ENCODE data around the gene CDH8. TPM values are rescaled to one million over a fixed set of nuclear protein-coding genes. Genes with fewer than 3 reads are reported as not detected.

Gene CDH8
- polyA plus RNA-seq, 1 experiment: not detected

DNA sequence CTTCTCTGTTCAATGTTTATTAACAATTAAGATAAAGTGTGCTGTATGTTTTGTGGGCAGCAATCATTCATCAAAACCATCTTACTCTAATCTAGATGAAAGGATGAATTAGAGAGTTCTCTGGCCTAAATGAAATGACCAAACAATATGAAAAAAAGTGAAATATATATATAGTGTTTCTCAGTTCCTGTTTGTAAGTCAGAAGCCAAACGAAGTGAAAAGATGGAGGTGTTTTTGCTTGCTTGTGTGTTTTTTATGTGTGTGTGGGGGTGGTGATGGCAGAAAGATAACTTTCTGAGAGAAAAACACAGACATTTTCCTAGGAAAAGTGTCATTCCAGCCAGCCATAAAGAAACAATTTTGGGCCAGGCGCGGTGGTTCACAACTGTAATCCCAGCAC is 138.6 kb downstream of the CDH8 start:
- CTCF ChIA-PET: no interaction called here
- TF ChIP-seq, protein P1, sequence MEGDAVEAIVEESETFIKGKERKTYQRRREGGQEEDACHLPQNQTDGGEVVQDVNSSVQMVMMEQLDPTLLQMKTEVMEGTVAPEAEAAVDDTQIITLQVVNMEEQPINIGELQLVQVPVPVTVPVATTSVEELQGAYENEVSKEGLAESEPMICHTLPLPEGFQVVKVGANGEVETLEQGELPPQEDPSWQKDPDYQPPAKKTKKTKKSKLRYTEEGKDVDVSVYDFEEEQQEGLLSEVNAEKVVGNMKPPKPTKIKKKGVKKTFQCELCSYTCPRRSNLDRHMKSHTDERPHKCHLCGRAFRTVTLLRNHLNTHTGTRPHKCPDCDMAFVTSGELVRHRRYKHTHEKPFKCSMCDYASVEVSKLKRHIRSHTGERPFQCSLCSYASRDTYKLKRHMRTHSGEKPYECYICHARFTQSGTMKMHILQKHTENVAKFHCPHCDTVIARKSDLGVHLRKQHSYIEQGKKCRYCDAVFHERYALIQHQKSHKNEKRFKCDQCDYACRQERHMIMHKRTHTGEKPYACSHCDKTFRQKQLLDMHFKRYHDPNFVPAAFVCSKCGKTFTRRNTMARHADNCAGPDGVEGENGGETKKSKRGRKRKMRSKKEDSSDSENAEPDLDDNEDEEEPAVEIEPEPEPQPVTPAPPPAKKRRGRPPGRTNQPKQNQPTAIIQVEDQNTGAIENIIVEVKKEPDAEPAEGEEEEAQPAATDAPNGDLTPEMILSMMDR (IDR thresholded peaks at IDR 0.05; ENCODE audit: low read depth, low read length): no peak
- no peak overlapping the region for H3K4me3 ChIP-seq (ENCODE audit: low read depth, low read length)
- H3K9me3 ChIP-seq (ENCODE audit: control insufficient read depth, insufficient read depth, low read length): peaks cover 3% of the 10 kb centered on the region; the same call in 1 of the 2 replicates
- DNase-seq (ENCODE audit: low read depth, low spot score): no peak
- POLR2A ChIA-PET: no interaction called here
- H3K27me3 ChIP-seq (ENCODE audit: control insufficient read depth, insufficient read depth, low read length): no peaks in the 10 kb centered on the region
- no peak overlapping the region for H3K27ac ChIP-seq (ENCODE audit: low read depth, low read length)

DNA sequence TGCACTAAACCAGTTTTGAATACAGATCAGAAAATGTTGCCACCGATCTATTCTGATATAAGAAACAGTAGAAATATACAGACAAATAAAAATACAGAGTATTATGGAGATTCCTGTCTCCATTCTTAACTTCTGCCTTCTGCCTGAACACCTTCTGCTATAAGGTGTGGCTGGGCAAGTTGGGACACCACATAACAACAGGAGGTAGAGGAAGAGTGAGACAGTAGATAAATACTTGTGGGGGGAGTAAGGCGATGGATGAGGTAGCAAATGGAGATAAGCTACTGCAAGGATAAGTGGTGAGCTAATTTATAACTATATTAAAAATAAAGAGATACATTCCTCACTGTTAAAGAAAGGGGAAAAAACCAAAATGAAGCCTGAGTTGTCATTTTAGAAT is 143.7 kb downstream of the CDH8 start:
- ChIA-PET CTCF (no interaction called here), POLR2A (no interaction called here)
- no peak for DNase-seq (ENCODE audit: low read depth, low spot score)
- Histone ChIP-seq H3K27me3 (ENCODE audit: control insufficient read depth, insufficient read depth, low read length) (no peaks in the 10 kb centered on the region), H3K9me3 (ENCODE audit: control insufficient read depth, insufficient read depth, low read length) (peaks cover 3% of the 10 kb centered on the region; the same call in 1 of the 2 replicates), H3K4me3 (ENCODE audit: low read depth, low read length) (no peak overlapping the region), H3K27ac (ENCODE audit: low read depth, low read length) (no peak overlapping the region)
- TF ChIP-seq, protein P1 (IDR thresholded peaks at IDR 0.05; ENCODE audit: low read depth, low read length): no peak

GRCh38 chr16:61891460-61891859 is 144.8 kb downstream of the CDH8 start:
- ChIA-PET CTCF (no interaction called here), POLR2A (no interaction called here)
- TF ChIP-seq, protein P1 (IDR thresholded peaks at IDR 0.05; ENCODE audit: low read depth, low read length): no peak
- Histone ChIP-seq H3K27ac (ENCODE audit: low read depth, low read length) (no peak overlapping the region), H3K27me3 (ENCODE audit: control insufficient read depth, insufficient read depth, low read length) (no peaks in the 10 kb centered on the region), H3K9me3 (ENCODE audit: control insufficient read depth, insufficient read depth, low read length) (peaks cover 3% of the 10 kb centered on the region; the same call in 1 of the 2 replicates), H3K4me3 (ENCODE audit: low read depth, low read length) (no peak overlapping the region)
- no peak for DNase-seq (ENCODE audit: low read depth, low spot score)

DNA sequence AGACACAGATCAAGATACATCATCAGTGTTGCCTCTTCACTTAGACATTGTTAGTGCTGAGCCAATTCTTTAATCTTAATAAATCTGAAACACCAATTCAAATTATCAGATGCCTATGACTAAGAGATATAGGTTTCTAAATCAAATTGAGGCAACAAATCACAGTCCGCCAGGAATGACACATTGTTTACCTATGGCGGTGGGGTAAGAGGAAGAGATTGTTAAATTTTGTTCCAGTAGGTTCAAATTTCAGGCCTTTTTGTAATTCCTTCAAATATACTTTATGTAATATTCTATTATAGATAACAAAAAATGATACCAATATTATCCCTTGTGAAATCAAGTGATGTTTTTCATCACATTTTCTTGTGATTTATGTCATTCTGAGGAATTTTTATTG is 145.9 kb downstream of the CDH8 start:
- Histone ChIP-seq H3K27ac (ENCODE audit: low read depth, low read length) (no peak overlapping the region), H3K9me3 (ENCODE audit: control insufficient read depth, insufficient read depth, low read length) (no peaks in the 10 kb centered on the region; the same call in 1 of the 2 replicates), H3K27me3 (ENCODE audit: control insufficient read depth, insufficient read depth, low read length) (no peaks in the 10 kb centered on the region), H3K4me3 (ENCODE audit: low read depth, low read length) (no peak overlapping the region)
- TF ChIP-seq, protein P1 (IDR thresholded peaks at IDR 0.05; ENCODE audit: low read depth, low read length): no peak
- ChIA-PET CTCF (no interaction called here), POLR2A (no interaction called here)
- DNase-seq (ENCODE audit: low read depth, low spot score): no peak

DNA sequence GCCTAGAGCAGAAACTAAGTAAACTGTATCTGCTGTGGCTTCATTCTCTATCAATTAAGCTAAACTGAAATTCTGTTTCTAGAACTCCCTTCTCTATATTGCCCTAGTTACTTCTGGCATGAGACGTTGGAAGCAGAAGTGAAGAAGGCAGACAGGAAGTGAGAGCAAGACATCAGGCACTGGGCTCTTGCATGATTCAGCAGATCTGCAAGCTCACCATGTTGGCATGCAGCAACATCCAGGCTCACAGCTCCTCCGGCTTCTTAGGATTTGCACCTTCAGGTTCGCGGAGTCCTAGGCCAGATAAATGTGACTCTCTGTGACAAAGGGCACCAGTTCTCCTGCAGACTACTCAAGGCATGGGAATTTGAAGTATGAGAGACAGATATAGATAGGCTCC is 148.3 kb downstream of the CDH8 start:
- Histone ChIP-seq H3K4me3 (ENCODE audit: low read depth, low read length) (no peak overlapping the region), H3K9me3 (ENCODE audit: control insufficient read depth, insufficient read depth, low read length) (peaks cover 4% of the 10 kb centered on the region; the same call in 1 of the 2 replicates), H3K27me3 (ENCODE audit: control insufficient read depth, insufficient read depth, low read length) (no peaks in the 10 kb centered on the region), H3K27ac (ENCODE audit: low read depth, low read length) (no peak overlapping the region)
- CTCF ChIA-PET: no interaction called here
- DNase-seq (ENCODE audit: low read depth, low spot score): no peak
- TF ChIP-seq, protein P1 (IDR thresholded peaks at IDR 0.05; ENCODE audit: low read depth, low read length): no peak
- POLR2A ChIA-PET: no interaction called here
